SK-N-SH treated with all-trans-retinoic acid at 6 μM for 48 hours (cell line): ENCODE results near the gene ATRX.

Experiments
- ISL1 ChIP-seq: fragments of 250-450 bp; sonication (Bioruptor Pico); IDR thresholded peaks from 2 replicates; pipeline ENCODE4 v2.1.2; 2022; ENCODE audit warnings: mild to moderate bottlenecking, moderate library complexity
- PPARA ChIP-seq: fragments of 250-450 bp; sonication (Bioruptor Pico); IDR thresholded peaks from 2 replicates; pipeline ENCODE4 v1.5.0; 2020; ENCODE audit warnings: mild to moderate bottlenecking, borderline replicate concordance
- ZNF8 ChIP-seq: fragments of 450-650 bp; formaldehyde crosslinking; IDR thresholded peaks from 2 replicates; pipeline ENCODE4 v1.5.0; 2020; ENCODE audit warnings: mild to moderate bottlenecking, moderate library complexity

DNA sequence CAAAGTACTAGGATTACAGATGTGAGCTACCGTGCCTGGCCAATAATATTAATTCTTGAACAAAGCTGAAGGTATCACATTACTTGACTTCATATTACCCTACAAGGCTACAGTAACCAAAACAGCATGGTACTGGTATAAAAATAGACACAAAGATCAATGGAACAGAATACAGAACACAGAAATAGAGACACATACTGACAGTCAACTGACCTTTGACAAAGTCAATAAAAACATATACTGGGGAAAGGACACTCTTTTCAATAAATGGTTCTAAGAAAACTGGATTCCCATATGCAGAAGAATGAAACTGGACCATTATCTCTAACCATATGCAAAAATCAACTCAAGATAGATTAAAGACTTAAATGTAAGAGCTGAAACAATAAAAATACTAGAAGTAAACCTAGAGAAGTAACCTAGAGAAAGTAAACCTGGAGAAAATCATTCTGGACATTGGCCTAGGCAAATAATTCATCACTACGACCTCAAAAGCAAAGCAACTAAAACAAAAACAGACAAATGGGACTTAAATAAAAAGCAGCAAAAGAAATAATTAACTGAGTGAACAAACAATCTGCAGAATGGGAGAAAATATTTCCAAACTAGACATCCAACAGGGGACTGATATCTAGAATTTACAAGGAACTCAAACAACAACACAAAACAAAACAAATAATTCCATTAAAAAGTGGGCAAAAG lies 182.2 kb downstream of the ATRX start:
- TF ChIP-seq ZNF8 (no peak), PPARA (CRISPR knock-in tag) (no peak), ISL1 (no peak)
